Mucosa of descending colon (tissue), 3 donors: Measurements from ENCODE around the gene SUCLG2. TPM values are rescaled to one million over a fixed set of nuclear protein-coding genes. Genes with fewer than 3 reads are reported as not detected.
A peak's percentile ranks its signal among the peaks of the same experiment; 100 is the strongest.

Experiments used
- ATAC-seq: fragments of 200-7000 bp; cut with Tn5 transposase; one replicate; pipeline ENCODE4 v1.9.1; 2020; ENCODE audit warnings: mild to moderate bottlenecking, moderate library complexity
- DNase-seq, 3 donors: peaks; one replicate each; pipeline ENCODE4 v3.0.0-alpha.2; 2020
- H3K36me3 ChIP-seq: fragments of 200-600 bp; one replicate; pipeline ENCODE4 v1.8.0; 2021; ENCODE audit warnings: low read depth, mild to moderate bottlenecking
- H3K4me1 ChIP-seq: fragments of 200-600 bp; one replicate; pipeline ENCODE4 v1.8.0; 2021; ENCODE audit warnings: low read depth, mild to moderate bottlenecking
- H3K4me3 ChIP-seq: fragments of 200-600 bp; one replicate; pipeline ENCODE4 v1.8.0; 2021; ENCODE audit warnings: mild to moderate bottlenecking
- H3K9me3 ChIP-seq: fragments of 200-600 bp; one replicate; pipeline ENCODE4 v1.8.0; 2021; ENCODE audit warnings: mild to moderate bottlenecking
- intact Hi-C, 2 donors: fragments of 100-400 bp; cut with DNase I in 1 of 2; cut with micrococcal nuclease in 1 of 2; formaldehyde crosslinking; loops; one replicate each; pipeline versions ENCODE4 v1.11.0 to v1.11.1; 2022; cut with DNase I, micrococcal nuclease
- total RNA-seq, 3 donors: library from RNA; stranded (reverse); fragmentation: NEBNext Ultra II Directional in 2 of 3; extraction: Animal tissue kit (Norgen Biotek cat#: 25700) in 2 of 3; gene quantifications; one replicate each; pipeline versions ENCODE4 v1.2.1 to v1.2.4, GENCODE V29; 2021 to 2023
- TF ChIP-seq, protein P1 (sequence below): fragments of 200-600 bp; IDR thresholded peaks from one replicate; pipeline ENCODE4 v1.8.0; 2022; ENCODE audit warnings: antibody characterized with exemption, mild to moderate bottlenecking
- donor health status: DM: no; HTN: no; CAD: no; lungs with moderate emphysema.
- donor health status: DM: no; HTN: no; CAD: no.
- donor health status: DM: no; HTN: yes; CAD: no.

Gene SUCLG2
- total RNA-seq, 3 donors from 2014 or later = 136 to 238 (median 153) TPM

DNA sequence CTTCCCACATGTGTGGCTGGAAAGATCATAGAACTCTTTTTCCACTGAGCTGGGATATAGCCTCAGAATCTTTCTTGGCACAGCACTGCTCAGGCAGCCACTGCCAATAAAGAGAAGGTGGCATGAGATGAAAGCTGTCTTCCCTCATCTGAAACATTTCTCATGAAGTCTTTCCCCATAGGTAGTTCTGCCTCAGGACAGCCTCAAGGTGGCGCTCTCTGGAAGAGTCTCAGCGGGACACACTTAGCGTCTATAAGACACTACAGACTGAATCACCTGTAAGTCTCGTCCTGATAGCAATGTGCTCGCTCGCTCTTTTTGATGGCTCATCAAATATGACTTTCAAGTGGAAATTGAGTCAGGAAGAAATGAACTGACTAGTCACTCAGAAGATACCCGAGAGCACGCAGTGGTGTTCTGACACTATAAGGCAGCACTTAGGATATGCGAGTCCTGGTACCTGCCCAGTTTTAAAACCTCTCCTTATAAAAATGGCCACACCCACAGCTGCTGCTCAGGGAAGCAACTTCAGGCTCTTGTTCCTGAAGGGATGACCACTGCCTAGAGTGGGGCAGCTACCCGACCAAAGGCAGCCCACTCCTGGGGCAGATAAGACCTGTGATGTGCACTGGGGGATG is 269.5 kb downstream of the SUCLG2 start:
- DNase-seq (peak in 2 of 3 donors; percentile 10 to 28), ATAC-seq (peak; percentile 50)
- H3K36me3 ChIP-seq = no peaks in the 10 kb centered on the region
- TF ChIP-seq, protein P1, sequence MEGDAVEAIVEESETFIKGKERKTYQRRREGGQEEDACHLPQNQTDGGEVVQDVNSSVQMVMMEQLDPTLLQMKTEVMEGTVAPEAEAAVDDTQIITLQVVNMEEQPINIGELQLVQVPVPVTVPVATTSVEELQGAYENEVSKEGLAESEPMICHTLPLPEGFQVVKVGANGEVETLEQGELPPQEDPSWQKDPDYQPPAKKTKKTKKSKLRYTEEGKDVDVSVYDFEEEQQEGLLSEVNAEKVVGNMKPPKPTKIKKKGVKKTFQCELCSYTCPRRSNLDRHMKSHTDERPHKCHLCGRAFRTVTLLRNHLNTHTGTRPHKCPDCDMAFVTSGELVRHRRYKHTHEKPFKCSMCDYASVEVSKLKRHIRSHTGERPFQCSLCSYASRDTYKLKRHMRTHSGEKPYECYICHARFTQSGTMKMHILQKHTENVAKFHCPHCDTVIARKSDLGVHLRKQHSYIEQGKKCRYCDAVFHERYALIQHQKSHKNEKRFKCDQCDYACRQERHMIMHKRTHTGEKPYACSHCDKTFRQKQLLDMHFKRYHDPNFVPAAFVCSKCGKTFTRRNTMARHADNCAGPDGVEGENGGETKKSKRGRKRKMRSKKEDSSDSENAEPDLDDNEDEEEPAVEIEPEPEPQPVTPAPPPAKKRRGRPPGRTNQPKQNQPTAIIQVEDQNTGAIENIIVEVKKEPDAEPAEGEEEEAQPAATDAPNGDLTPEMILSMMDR = peak; percentile 11
- H3K9me3 ChIP-seq = no peaks in the 10 kb centered on the region
- H3K4me3 ChIP-seq = no peak overlapping the region
- no peaks in the 10 kb centered on the region for H3K4me1 ChIP-seq
- intact Hi-C loops = loop anchor here in 1 of 2 donors (5.0 kb wide), 1 partner anchor 402 kb away; no protein-coding TSS in a partner anchor

DNA sequence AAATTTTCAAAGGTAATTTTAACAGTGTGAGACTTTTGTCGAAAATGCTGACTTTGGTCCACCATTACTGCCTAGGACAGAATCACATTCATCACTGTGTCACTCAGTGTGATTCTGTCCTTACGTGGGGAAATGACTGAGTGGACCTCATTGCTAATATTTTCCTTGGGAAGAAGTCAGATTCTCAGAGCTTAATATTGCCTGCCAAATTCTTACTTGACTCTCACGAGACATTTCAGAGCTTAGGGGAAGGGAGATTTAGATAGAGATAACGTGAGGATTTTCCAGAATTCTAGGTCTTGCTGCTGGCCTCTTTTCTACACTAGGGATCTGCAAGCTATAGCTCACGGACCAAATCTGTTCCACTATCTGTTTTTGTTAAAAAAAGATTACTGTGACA is 270.4 kb downstream of the SUCLG2 start:
- TF ChIP-seq, protein P1 = no peak
- intact Hi-C loops = loop anchor here in 1 of 2 donors (5.0 kb wide), 1 partner anchor 403 kb away; no protein-coding TSS in a partner anchor
- Histone ChIP-seq H3K9me3 (no peaks in the 10 kb centered on the region), H3K36me3 (no peaks in the 10 kb centered on the region), H3K4me1 (no peaks in the 10 kb centered on the region), H3K4me3 (no peak overlapping the region)
- DNase-seq (no peak), ATAC-seq (no peak)

DNA sequence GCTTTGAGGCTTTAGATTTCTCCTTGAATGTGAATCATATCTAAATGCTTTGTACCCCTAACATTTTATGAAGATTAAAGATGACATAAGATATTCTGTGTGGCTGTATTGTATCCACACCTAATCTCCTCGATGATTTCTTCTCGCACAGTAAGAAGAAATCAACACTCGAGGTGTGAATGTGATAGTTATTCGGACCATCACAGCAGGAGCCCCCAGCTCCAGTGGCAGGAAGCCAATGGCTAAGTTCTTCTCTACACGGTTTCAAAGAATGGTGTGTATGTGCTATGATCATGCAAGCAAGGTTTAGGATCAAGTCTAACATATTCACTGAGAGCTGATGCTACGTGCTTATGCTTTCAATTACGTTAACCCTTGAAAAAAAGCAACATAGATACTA is 271.0 kb downstream of the SUCLG2 start:
- no peaks in the 10 kb centered on the region for H3K36me3 ChIP-seq
- DNase-seq = no peak

DNA sequence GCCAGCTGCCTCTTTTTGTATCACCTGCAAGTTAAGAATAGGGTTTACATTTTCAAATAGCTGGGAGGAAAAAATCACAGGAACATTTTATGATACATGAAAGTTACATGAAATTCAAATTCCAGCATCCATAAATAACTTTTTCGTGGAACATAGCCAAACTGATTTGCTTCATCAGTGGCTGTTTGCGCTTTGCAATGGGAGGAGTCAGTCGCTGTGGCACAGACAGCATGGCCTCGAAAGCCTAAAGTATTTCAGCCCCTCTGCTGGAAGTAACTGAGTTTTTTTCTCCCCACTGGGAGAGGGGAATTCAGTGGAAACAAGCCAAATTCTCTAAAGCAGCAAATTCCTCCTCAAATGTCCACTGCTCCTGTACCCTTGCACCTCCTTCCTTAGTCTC is 271.9 kb downstream of the SUCLG2 start:
- Histone ChIP-seq H3K9me3 (no peaks in the 10 kb centered on the region), H3K4me3 (no peak overlapping the region), H3K36me3 (no peaks in the 10 kb centered on the region), H3K4me1 (no peaks in the 10 kb centered on the region)
- ATAC-seq (no peak), DNase-seq (no peak)
- TF ChIP-seq, protein P1 = no peak
- intact Hi-C loops = loop anchor here in 1 of 2 donors (5.0 kb wide), 1 partner anchor 405 kb away; no protein-coding TSS in a partner anchor

More for the DNA sequence above, 271.0 kb downstream of the SUCLG2 start:
- Histone ChIP-seq H3K4me3 (no peak overlapping the region), H3K9me3 (no peaks in the 10 kb centered on the region), H3K4me1 (no peaks in the 10 kb centered on the region)
- no peak for ATAC-seq
- intact Hi-C loops = loop anchor here in 1 of 2 donors (5.0 kb wide), 1 partner anchor 404 kb away; no protein-coding TSS in a partner anchor
- TF ChIP-seq, protein P1 = no peak

DNA sequence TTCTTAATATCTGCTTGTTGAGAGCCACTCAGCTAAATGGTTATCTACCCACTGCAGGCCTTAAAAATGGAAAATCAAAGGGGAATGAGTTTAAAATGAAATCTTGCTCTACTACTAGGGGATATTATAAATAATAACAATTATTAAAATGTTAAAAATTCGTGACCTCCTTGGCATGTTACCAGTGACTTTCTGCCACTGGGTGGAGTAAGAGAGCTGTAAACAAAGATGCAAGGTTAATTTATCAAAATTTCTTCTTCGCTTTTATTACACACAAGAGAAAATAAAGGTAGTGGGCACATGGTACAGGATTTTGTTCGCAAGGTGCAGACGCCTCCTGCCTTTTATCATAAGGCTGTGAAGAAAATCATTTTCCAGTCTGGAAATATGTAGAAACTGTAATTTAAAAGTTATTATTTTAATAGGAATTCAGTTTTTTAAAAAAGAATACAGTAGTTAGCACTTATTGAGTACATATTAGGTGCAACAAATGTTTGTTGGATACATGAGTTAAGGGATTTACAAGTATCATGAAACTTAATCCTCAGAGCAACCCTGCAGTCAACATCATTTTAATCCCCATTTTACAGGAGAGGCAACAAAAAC is 272.6 kb downstream of the SUCLG2 start:
- Histone ChIP-seq H3K36me3 (no peaks in the 10 kb centered on the region), H3K9me3 (no peaks in the 10 kb centered on the region), H3K4me1 (no peaks in the 10 kb centered on the region), H3K4me3 (no peak overlapping the region)
- DNase-seq = peak in 1 of 3 donors; percentile 56
- TF ChIP-seq, protein P1 = no peak
- no peak for ATAC-seq
- intact Hi-C loops = loop anchor here in 1 of 2 donors (5.0 kb wide), 1 partner anchor 406 kb away; no protein-coding TSS in a partner anchor
